Activated CD8-positive, alpha-beta memory T cell treated with anti-CD3 and anti-CD28 coated beads, Interleukin-2, amount 50 U/mL, for 48 hours (primary cell): Measurements from ENCODE around the gene HEXD.

Experiments
- DNase-seq: peaks from one replicate; pipeline ENCODE4 v3.0.0-alpha.2; 2020

The HEXD gene

DNA sequence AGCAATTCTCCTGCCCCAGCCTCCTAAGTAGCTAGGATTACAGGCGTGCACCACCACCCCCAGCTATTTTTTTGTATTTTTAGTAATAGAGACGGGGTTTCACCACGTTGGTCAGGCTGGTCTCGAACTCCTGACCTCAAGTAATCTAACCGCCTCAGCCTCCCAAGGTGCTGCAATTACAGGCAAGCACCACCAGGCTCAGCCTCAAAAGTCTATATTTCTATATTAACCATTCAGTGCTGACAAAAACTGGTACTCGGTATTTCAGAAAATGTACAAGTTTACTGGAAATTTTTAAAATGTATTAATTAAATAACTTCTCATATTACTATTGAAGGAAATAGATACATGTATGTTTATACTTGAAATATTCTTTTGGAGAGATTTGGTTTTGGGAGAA is 1.4 kb upstream of the HEXD start:
- DNase-seq, result no peak

DNA sequence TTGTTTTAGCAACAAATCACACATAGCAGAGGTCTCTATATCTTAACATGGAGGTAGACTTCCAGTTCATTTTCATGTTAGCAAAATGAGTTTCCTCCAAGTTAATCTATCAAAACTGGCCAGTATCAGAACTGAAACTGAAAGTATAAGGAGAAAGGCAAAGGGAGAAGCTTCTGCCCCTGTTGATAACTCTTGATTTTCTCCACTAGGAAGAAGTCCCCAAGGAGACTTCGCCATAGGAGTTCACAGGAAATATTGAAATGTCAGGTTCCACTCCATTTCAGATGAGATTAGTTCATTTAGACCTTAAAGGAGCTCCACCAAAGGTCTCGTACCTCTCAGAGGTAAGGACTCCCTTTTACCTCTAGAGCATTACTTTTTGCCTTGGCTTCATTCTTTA is 1.4 kb downstream of the HEXD start:
- DNase-seq, result no peak

GRCh38 chr17:82424001-82424862 is 6.1 kb downstream of the HEXD start:
- DNase-seq, result peak; percentile 81

GRCh38 chr17:82424863-82425159 is 6.7 kb downstream of the HEXD start:
- DNase-seq, result no peak

GRCh38 chr17:82428546-82428945 is 10.4 kb downstream of the HEXD start:
- no peak for DNase-seq

- no peak for DNase-seq
These were observed 11.7 kb downstream of the HEXD start for GRCh38 chr17:82429824-82430223.

DNA sequence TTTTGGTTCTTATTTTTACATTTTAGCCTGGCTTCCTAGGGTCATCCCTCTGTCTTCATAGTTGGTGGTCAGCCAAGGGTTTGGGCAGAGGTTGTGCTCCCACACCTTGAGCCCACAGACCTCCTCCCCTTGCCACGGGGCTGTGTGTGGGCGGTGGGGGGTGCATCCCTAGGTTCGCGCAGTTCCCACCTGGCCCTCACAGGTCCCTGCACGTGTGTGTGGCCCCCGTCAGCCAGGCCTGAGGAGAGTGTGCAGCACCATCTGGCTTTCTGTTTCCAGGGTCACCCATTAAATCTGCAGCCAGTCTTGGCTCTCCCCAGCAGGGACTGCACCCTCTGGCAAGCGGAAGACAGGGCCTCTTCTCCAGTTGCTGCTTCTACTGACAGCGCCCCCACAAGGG is 13.9 kb downstream of the HEXD start:
- no peak for DNase-seq

- DNase-seq, result no peak
These were observed 15.5 kb downstream of the HEXD start for GRCh38 chr17:82433560-82434215.

DNA sequence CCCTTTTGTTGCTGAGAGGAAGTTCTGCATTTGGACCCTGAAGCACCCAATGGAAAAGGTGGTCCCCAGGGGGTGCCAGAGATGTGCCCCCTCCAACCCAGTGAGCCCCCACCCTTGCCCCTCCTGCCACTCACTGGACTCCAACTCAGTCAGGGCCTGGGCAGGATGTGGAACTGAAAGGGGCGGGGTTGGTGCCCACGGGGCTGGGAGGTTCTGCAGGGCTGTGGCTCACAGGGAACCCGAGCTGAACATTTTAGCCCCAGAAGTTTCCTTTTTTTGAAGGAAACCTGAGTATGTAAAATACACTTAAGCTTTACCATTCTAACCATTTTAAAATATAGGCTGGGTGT is 16.0 kb downstream of the HEXD start:
- DNase-seq, result no peak

- DNase-seq, result no peak
These were observed 17.0 kb downstream of the HEXD start for GRCh38 chr17:82435103-82435502.

DNA sequence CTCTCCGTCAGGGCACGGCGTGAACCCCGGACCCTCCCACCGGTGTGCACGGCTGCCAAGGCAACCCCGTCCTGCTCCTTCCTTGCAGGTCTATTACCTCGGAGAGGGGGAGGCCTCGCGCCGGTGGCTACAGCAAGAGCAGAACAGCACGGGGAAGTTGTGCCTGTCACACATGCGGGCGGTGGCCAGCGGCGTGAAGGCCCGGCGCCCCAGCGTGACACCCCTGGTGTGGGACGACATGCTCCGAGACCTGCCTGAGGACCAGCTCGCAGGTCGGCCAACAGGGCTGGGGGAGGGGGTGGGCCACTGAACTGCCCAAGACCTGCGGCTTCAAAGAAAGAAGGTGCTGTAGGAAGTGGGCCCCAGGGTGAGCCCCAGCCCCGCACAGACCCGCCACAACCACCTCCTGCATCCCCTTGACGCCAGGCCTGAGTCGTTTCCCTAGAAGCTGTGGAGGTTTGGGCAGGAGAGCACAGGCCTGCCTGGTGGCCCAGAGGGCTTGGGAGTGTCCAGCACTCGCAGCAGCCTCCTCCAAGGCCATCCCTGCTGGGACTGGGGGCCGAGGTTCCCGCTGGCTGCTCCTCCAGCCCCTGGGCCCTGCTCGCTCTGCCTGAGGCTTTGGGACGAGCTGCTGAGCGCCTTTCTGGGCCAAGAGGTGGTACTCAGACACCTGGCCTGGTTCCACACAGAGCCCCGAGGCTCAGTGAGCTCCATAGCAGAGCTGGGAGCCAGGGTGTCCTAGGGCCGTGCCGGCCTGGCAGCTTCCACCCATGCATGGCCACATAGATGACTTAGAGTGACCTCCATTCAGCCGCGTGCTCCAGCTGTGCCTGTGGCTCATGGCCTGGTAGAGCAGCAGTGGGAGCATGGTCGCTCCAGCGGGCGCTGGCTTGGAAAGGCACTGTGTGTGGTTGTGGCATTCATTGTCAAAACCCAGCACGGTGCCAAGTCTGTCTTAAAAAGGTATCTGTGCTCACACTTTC is 17.7 kb downstream of the HEXD start:
- no peak for DNase-seq

DNA sequence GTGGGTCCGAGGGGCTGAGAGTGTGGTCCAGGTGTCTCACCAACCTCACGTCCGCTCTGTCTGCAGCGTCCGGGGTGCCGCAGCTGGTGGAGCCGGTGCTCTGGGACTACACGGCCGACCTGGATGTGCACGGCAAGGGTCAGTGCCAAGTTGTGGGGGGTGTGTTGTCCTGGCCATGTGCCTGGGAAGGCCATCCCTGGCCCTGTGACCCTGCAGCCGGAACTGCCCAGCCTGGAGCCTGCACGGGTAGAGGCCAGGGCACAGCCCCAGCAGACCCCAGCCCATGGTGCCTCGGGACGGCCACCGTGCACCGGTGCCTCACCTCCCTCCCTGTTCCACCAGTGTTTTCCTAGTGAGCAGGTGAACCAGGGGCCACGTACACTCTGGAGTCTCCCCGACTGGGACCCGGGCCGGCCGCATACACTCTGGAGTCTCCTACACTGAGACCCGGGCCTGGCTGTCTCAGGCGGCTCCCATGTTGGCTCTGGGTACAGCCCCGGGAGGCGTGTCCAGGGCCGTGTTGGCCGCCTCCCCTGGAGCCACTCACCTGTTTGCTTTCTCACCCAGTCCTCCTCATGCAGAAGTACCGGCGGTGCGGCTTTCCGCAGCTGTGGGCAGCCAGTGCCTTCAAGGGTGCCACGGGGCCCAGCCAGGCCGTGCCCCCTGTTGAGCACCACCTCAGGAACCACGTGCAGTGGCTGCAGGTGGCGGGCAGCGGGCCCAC is 18.6 kb downstream of the HEXD start:
- DNase-seq, result no peak

DNA sequence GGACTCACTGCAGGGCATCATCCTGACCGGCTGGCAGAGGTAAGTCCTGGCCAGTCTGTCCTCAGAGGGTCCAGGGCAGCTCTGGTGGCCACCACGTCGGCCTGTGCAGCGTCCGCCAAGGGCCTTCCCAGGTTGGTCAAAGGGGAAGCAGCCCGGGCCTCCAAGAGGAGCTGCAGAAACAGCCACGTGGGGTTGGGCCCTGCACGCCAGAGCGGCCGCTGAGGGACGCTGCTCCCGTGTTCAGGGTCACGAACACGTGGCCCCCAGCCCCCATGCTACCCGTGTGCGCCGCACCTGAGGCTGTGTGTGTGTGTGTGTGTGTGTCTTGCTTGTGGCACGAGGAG is 19.1 kb downstream of the HEXD start:
- no peak for DNase-seq

- no peak for DNase-seq
These were observed 20.4 kb downstream of the HEXD start for GRCh38 chr17:82438401-82439193.

DNA sequence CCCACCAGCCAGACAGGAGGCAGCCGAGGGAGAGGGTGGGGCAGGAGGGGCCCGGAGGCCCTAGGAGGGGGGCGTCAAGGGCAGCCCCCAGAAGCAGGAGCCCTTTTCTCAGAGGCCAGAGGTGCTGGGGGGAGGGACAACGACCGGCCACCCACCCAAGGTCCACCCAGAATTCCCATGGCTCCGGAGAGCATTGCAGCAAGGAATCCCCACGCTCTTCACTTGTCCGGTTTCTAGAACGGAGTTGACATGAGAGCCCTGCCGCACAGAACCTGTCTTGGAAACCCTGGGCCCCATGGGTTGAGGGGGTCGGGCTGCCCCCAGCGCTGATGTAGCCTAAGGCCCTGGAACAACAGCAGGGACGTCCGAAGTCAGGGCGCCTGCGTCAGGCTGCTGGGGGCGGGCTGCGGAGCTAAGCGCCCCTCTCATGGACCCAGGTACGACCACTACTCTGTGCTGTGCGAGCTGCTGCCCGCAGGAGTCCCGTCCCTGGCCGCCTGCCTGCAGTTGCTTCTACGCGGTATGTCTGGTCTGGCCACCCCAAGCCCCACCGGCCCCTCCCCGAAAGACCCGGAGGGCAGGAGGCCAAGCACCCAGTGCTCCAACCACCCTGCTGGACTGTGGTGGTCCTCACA is 21.2 kb downstream of the HEXD start:
- DNase-seq, result no peak

DNA sequence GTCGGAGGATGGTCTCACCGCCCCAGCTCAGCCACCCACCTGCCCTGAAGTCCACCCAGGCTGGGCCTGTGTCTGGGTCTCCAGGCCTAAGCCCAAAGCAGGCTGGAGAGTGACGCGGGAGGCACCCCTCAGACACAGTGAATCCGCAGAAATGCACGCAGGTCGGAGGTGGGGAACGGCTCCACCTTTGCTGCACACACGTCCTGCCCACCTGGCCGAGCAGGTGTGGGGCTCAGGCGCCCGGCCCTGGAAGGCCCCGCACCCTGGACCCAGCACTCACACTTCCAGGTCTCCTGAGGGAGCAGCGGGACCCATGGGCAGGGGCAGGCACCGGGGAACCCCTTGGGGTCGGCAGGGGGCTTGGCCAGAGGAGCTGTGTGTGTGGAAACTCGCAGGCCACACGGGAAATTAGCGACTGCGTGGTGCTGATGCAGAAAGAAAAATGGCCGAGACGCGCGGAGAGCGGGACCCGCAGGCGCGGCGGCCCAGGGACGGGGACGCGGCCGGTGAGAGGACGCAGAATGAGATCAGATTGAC is 21.8 kb downstream of the HEXD start:
- no peak for DNase-seq

DNA sequence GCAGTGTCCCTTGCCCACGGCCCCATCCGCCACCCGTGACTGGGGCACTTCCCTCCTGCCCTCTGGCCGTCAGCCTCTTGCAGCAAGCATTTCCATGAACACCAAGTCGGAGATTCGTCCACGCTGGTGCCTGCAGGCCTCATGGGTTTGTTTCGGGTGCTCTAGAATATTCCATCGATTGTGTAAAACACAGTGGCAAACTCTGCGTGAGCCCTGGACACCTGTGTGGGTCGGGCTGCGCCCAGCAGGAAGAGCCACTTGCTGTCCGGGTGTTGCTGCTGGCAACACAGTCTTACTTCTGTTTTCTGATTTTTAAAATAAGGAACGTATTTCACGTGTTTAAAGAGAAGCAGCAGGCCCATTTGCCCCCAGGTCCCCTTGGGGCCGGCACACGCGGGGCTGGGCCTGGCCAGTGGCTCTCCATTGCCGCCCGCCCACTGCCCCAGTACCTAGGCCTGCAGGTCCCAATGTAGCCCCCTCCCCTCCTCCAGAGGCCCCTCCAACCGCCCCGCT is 22.4 kb downstream of the HEXD start:
- no peak for DNase-seq

GRCh38 chr17:82440991-82441627 is 23.0 kb downstream of the HEXD start:
- no peak for DNase-seq

DNA sequence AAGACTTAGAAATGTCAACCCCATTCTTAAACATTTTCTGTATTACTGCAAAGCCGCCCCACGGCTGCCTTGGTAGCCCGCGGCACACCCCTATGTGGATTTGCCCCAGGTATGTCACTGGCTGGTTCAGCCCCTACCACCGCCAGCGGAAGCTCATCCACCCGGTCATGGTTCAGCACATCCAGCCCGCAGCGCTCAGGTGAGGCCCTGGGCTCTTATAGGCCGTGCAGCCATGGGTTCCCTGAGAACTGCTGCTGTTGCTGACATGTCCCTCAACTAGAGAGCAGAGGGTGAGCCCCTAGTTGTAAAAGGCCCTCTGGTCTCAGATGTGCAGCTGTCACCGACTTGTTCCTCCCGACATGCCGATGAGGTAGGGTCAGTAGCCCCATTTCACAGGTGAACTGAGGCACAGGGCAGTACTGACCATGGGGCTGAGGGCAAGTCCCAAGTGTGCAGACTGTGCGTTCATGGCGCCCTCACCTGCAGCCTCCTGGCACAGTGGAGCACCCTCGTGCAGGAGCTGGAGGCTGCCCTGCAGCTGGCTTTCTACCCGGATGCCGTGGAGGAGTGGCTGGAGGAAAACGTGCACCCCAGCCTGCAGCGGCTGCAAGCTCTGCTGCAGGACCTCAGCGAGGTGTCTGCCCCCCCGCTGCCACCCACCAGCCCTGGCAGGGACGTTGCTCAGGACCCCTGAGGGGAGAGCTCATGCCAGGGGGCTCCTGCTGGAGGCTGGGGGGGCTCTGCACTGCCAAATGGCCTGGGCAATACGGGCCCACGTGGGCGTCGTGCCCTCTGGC is 23.7 kb downstream of the HEXD start:
- no peak for DNase-seq
